Fibroblast of lung (primary cell): ENCODE measurements around the gene EFCAB8. TPM values are rescaled to one million over a fixed set of nuclear protein-coding genes. Genes with fewer than 3 reads are reported as not detected.

Experiments
- DNase-seq, 2 donors: peaks; one replicate each; pipeline versions ENCODE4 v3.0.0 to v3.0.0-alpha.2; 2010; ENCODE audit warnings: low read depth in 2 of 2
- H2AFZ ChIP-seq: 2 replicates; pipeline ENCODE4 v1.5.1; 2012; ENCODE audit warnings: low read length, control low read depth, inconsistent platforms
- H3K27ac ChIP-seq: 2 replicates; pipeline ENCODE4 v1.5.1; 2011; ENCODE audit warnings: low read length, control low read depth; ENCODE audit not compliant: insufficient read depth
- H3K27me3 ChIP-seq: 2 replicates; pipeline ENCODE4 v1.5.1; 2011; ENCODE audit warnings: mild to moderate bottlenecking, low read length; ENCODE audit not compliant: control insufficient read depth, insufficient read depth
- H3K36me3 ChIP-seq: 2 replicates; pipeline ENCODE4 v1.5.1; 2011; ENCODE audit warnings: low read length; ENCODE audit not compliant: control insufficient read depth, insufficient read depth
- H3K4me1 ChIP-seq: 2 replicates; pipeline ENCODE4 v1.5.1; 2011; ENCODE audit warnings: low read length; ENCODE audit not compliant: control insufficient read depth, insufficient read depth; ENCODE audit errors: extremely low read depth
- H3K4me2 ChIP-seq: 2 replicates; pipeline ENCODE4 v1.5.1; 2011; ENCODE audit warnings: low read length, control low read depth; ENCODE audit not compliant: insufficient read depth; ENCODE audit errors: extremely low read depth
- H3K4me3 ChIP-seq, 4 experiments: fragments of 200-600 bp in 1 of 4; sonication (generic) in 1 of 4; replicated peaks in 1 of 4; 2 replicates each; pipeline ENCODE4 v1.5.1; 2011 to 2016; ENCODE audit warnings: low read length in 4 of 4, low read depth in 3 of 4, mild to moderate bottlenecking in 3 of 4, control low read depth in 2 of 4, inconsistent platforms in 1 of 4, mixed read lengths in 1 of 4; ENCODE audit not compliant: insufficient read depth in 1 of 4; ENCODE audit errors: control extremely low read depth in 1 of 4
- H3K79me2 ChIP-seq: 2 replicates; pipeline ENCODE4 v1.5.1; 2012; ENCODE audit warnings: mild to moderate bottlenecking, low read length, inconsistent platforms; ENCODE audit not compliant: control insufficient read depth, insufficient read depth
- H3K9ac ChIP-seq: 2 replicates; pipeline ENCODE4 v1.5.1; 2011; ENCODE audit warnings: mild to moderate bottlenecking, low read length, control low read depth; ENCODE audit not compliant: insufficient read depth
- H3K9me3 ChIP-seq: 2 replicates; pipeline ENCODE4 v1.5.1; 2012; ENCODE audit warnings: low read depth, low read length; ENCODE audit not compliant: control insufficient read depth, insufficient read depth
- H4K20me1 ChIP-seq: 2 replicates; pipeline ENCODE4 v1.5.1; 2011; ENCODE audit warnings: low read length; ENCODE audit not compliant: control insufficient read depth, insufficient read depth; ENCODE audit errors: extremely low read depth
- CTCF ChIP-seq, 2 donors: IDR thresholded peaks in 1 of 2; conservative IDR thresholded peaks in 1 of 2; 1 replicate in 1 of 2; 2 replicates in 1 of 2; pipeline ENCODE4 v1.5.1; 2011 to 2012; ENCODE audit warnings: low read length in 2 of 2, control low read depth in 1 of 2, inconsistent platforms in 1 of 2, low read depth in 1 of 2, mild to moderate bottlenecking in 1 of 2
- EZH2 ChIP-seq: IDR thresholded peaks from 2 replicates; pipeline ENCODE4 v1.5.1; 2012; ENCODE audit warnings: low read length, control low read depth, mild to moderate bottlenecking; ENCODE audit errors: missing control alignments
- polyA plus RNA-seq, 2 donors: library from polyadenylated mRNA; depleted of rRNA in 1 of 2; stranded (reverse) in 1 of 2; unstranded in 1 of 2; fragments of >200 nt; gene quantifications; 2 replicates each; pipeline ENCODE4 v1.2.1, GENCODE V29; 2011 to 2012; ENCODE audit warnings: missing spikeins in 1 of 2
- total RNA-seq: library from RNA; depleted of rRNA; stranded (reverse); fragments of >200 nt; gene quantifications from 2 replicates; pipeline ENCODE4 v1.2.1, GENCODE V29; 2014

The EFCAB8 gene
- total and polyA plus RNA-seq, 2 donors (not counting 1 experiment from before 2014, with no cell fraction given) = under 0.01 TPM; not detected in 1

- Histone ChIP-seq H2AFZ (no peak overlapping the region), H3K27me3 (no peaks in the 10 kb centered on the region), H3K27ac (no peak overlapping the region), H3K9me3 (no peaks in the 10 kb centered on the region), H3K36me3 (no peaks in the 10 kb centered on the region), H3K9ac (no peak overlapping the region), H3K4me2 (no peak overlapping the region), H3K4me3 (no peak overlapping the region), H4K20me1 (no peaks in the 10 kb centered on the region), H3K79me2 (no peaks in the 10 kb centered on the region), H3K4me1 (no peaks in the 10 kb centered on the region)
- DNase-seq = no peak
- TF ChIP-seq CTCF (conservative IDR thresholded peaks at IDR 0.05 in 1 of 2, IDR thresholded peaks at IDR 0.05 in 1 of 2; ENCODE audit: low read depth in 1 of 2, low read length in 2 of 2) (no peak), EZH2 (no peak)
These were observed 52.6 kb downstream of the EFCAB8 start for GRCh38 chr20:32911355-32911754.

DNA sequence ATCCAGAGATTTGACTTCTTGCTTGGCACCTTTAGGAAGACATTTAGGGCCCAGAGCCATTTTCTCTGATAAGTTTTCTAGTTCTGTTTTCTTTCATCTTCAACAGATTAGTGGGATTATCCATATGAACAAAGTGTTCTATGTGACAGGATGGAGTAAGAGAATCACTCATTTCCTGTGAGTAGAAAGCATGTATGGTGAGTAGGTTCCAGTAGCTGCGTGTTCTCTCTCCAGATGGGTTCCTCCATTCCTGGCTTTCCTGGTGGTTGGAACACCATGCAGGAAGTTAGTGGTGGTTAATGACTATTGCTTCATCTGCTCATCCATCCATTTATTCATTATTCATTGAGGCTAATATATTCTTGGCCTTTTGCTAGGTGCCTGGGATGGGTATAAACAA is 54.0 kb downstream of the EFCAB8 start:
- Histone ChIP-seq H3K27ac (no peak overlapping the region), H3K27me3 (no peaks in the 10 kb centered on the region), H3K9ac (no peak overlapping the region), H3K9me3 (no peaks in the 10 kb centered on the region), H4K20me1 (no peaks in the 10 kb centered on the region), H3K36me3 (no peaks in the 10 kb centered on the region), H3K4me3 (no peak overlapping the region), H3K79me2 (no peaks in the 10 kb centered on the region), H2AFZ (no peak overlapping the region), H3K4me1 (no peaks in the 10 kb centered on the region), H3K4me2 (no peak overlapping the region)
- TF ChIP-seq EZH2 (no peak), CTCF (conservative IDR thresholded peaks at IDR 0.05 in 1 of 2, IDR thresholded peaks at IDR 0.05 in 1 of 2; ENCODE audit: low read depth in 1 of 2, low read length in 2 of 2) (no peak)
- DNase-seq = no peak

DNA sequence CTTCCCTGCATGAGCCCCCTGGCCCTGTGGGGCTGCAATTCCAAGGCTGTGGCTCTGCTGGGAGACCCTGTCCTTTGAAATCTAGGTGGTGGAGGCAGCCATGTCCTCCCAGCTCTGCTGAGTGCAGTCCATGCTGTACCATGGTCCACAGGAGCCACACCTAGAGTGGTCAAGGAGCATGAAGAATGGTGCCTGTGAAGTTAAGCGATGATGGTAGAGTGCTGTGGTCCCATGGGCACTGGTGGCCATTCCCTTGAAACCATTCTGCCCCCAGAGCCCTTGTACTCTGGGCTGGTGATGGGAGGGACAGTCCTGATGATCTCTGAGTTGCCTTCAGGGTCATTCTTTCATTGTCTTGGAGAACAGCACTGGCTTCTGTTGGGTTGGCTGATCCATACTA is 55.3 kb downstream of the EFCAB8 start:
- no peaks in the 10 kb centered on the region for H3K36me3 ChIP-seq
- H3K4me2 ChIP-seq = no peak overlapping the region
- H3K9ac ChIP-seq = no peak overlapping the region
- H3K27ac ChIP-seq = no peak overlapping the region
- H2AFZ ChIP-seq = no peak overlapping the region
- no peaks in the 10 kb centered on the region for H3K9me3 ChIP-seq
- no peaks in the 10 kb centered on the region for H3K79me2 ChIP-seq
- no peaks in the 10 kb centered on the region for H4K20me1 ChIP-seq
- no peaks in the 10 kb centered on the region for H3K4me1 ChIP-seq
- H3K4me3 ChIP-seq = no peak overlapping the region
- TF ChIP-seq CTCF (conservative IDR thresholded peaks at IDR 0.05 in 1 of 2, IDR thresholded peaks at IDR 0.05 in 1 of 2; ENCODE audit: low read depth in 1 of 2, low read length in 2 of 2) (no peak), EZH2 (no peak)
- H3K27me3 ChIP-seq = peaks cover 2% of the 10 kb centered on the region
- no peak for DNase-seq
